Mucosa of descending colon (tissue), 3 donors: Measurements from ENCODE around the gene GPR82. TPM values are rescaled to one million over a fixed set of nuclear protein-coding genes. Genes with fewer than 3 reads are reported as not detected.

Experiments used
- ATAC-seq: fragments of 200-7000 bp; cut with Tn5 transposase; one replicate; pipeline ENCODE4 v1.9.1; 2020; ENCODE audit warnings: mild to moderate bottlenecking, moderate library complexity
- DNase-seq, 3 donors: peaks; one replicate each; pipeline ENCODE4 v3.0.0-alpha.2; 2020
- H3K36me3 ChIP-seq: fragments of 200-600 bp; one replicate; pipeline ENCODE4 v1.8.0; 2021; ENCODE audit warnings: low read depth, mild to moderate bottlenecking
- H3K4me1 ChIP-seq: fragments of 200-600 bp; one replicate; pipeline ENCODE4 v1.8.0; 2021; ENCODE audit warnings: low read depth, mild to moderate bottlenecking
- H3K4me3 ChIP-seq: fragments of 200-600 bp; one replicate; pipeline ENCODE4 v1.8.0; 2021; ENCODE audit warnings: mild to moderate bottlenecking
- H3K9me3 ChIP-seq: fragments of 200-600 bp; one replicate; pipeline ENCODE4 v1.8.0; 2021; ENCODE audit warnings: mild to moderate bottlenecking
- intact Hi-C, 2 donors: fragments of 100-400 bp; cut with DNase I in 1 of 2; cut with micrococcal nuclease in 1 of 2; formaldehyde crosslinking; loops; one replicate each; pipeline versions ENCODE4 v1.11.0 to v1.11.1; 2022; cut with DNase I, micrococcal nuclease
- total RNA-seq, 3 donors: library from RNA; stranded (reverse); fragmentation: NEBNext Ultra II Directional in 2 of 3; extraction: Animal tissue kit (Norgen Biotek cat#: 25700) in 2 of 3; gene quantifications; one replicate each; pipeline versions ENCODE4 v1.2.1 to v1.2.4, GENCODE V29; 2021 to 2023
- TF ChIP-seq, protein P1 (sequence below): fragments of 200-600 bp; IDR thresholded peaks from one replicate; pipeline ENCODE4 v1.8.0; 2022; ENCODE audit warnings: antibody characterized with exemption, mild to moderate bottlenecking
- donor health status: DM: no; HTN: no; CAD: no; lungs with moderate emphysema.
- donor health status: DM: no; HTN: no; CAD: no.
- donor health status: DM: no; HTN: yes; CAD: no.

Gene GPR82
- total RNA-seq, 3 donors from 2014 or later, result 0.57 to 1.3 (median 0.64) TPM

DNA sequence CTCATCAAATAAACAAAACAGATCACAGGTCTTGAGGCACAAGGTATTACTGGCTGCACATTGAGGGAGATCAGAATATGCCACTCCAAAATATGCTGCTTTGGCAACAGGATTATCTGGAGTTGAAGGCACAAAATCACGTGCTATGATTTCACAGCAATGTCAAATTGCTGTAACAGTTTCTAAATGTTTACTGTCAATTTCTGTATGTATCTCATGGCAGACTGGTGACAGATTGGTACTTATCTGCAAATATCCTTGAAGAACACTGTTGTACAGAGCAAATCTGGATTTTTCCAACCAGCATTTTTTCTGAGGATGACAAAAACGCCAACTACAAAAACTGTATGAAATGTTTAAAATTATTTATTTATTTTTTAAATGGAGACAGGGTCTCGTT, 26.7 kb downstream of the GPR82 start:
- DNase-seq (no peak), ATAC-seq (no peak)
- TF ChIP-seq, protein P1, sequence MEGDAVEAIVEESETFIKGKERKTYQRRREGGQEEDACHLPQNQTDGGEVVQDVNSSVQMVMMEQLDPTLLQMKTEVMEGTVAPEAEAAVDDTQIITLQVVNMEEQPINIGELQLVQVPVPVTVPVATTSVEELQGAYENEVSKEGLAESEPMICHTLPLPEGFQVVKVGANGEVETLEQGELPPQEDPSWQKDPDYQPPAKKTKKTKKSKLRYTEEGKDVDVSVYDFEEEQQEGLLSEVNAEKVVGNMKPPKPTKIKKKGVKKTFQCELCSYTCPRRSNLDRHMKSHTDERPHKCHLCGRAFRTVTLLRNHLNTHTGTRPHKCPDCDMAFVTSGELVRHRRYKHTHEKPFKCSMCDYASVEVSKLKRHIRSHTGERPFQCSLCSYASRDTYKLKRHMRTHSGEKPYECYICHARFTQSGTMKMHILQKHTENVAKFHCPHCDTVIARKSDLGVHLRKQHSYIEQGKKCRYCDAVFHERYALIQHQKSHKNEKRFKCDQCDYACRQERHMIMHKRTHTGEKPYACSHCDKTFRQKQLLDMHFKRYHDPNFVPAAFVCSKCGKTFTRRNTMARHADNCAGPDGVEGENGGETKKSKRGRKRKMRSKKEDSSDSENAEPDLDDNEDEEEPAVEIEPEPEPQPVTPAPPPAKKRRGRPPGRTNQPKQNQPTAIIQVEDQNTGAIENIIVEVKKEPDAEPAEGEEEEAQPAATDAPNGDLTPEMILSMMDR, result no peak
- H3K4me3 ChIP-seq, result no peak overlapping the region
- no peaks in the 10 kb centered on the region for H3K9me3 ChIP-seq
- H3K36me3 ChIP-seq, result no peaks in the 10 kb centered on the region
- H3K4me1 ChIP-seq, result no peaks in the 10 kb centered on the region
- intact Hi-C loops, result no loop called here

- Histone ChIP-seq H3K4me1 (no peaks in the 10 kb centered on the region), H3K36me3 (no peaks in the 10 kb centered on the region), H3K4me3 (no peak overlapping the region), H3K9me3 (no peaks in the 10 kb centered on the region)
- TF ChIP-seq, protein P1, result no peak
- ATAC-seq, result no peak
- no peak for DNase-seq
- intact Hi-C loops, result no loop called here
Measured at GRCh38 chrX:41758401-41758800, 34.4 kb downstream of the GPR82 start.

- H3K36me3 ChIP-seq, result no peaks in the 10 kb centered on the region
- ATAC-seq (no peak), DNase-seq (peak in 1 of 3 donors; percentile 22)
- TF ChIP-seq, protein P1, result no peak
- H3K4me1 ChIP-seq, result no peaks in the 10 kb centered on the region
- H3K4me3 ChIP-seq, result no peak overlapping the region
- H3K9me3 ChIP-seq, result no peaks in the 10 kb centered on the region
- intact Hi-C loops, result no loop called here
Measured at GRCh38 chrX:41759817-41760216, 35.8 kb downstream of the GPR82 start.

DNA sequence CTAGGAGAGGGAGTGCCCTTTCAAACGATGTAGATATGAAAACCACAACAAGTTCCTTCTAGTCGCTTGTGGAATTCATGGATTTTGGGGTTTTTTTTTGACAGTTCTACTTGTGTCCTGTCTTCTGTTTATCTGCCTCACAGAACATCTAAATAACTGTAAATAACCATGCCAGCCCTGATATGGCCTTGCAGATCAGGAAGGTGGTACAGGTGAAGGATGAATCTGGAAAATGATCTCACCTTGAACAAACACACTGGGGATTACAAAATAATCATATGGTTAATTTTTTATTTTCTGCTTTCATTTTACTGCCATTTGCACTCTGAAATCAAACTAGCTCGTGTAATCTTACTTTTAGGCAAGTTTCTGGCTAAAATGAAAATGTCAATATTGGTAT, 37.2 kb downstream of the GPR82 start:
- no peak for DNase-seq
- TF ChIP-seq, protein P1, result no peak
- intact Hi-C loops, result no loop called here
- no peak for ATAC-seq
- Histone ChIP-seq H3K36me3 (no peaks in the 10 kb centered on the region), H3K4me1 (no peaks in the 10 kb centered on the region), H3K4me3 (no peak overlapping the region), H3K9me3 (no peaks in the 10 kb centered on the region)

GRCh38 chrX:41761702-41762101, 37.7 kb downstream of the GPR82 start:
- Histone ChIP-seq H3K4me1 (no peaks in the 10 kb centered on the region), H3K9me3 (no peaks in the 10 kb centered on the region), H3K36me3 (no peaks in the 10 kb centered on the region), H3K4me3 (no peak overlapping the region)
- intact Hi-C loops, result no loop called here
- ATAC-seq (no peak), DNase-seq (no peak)
- TF ChIP-seq, protein P1, result no peak

DNA sequence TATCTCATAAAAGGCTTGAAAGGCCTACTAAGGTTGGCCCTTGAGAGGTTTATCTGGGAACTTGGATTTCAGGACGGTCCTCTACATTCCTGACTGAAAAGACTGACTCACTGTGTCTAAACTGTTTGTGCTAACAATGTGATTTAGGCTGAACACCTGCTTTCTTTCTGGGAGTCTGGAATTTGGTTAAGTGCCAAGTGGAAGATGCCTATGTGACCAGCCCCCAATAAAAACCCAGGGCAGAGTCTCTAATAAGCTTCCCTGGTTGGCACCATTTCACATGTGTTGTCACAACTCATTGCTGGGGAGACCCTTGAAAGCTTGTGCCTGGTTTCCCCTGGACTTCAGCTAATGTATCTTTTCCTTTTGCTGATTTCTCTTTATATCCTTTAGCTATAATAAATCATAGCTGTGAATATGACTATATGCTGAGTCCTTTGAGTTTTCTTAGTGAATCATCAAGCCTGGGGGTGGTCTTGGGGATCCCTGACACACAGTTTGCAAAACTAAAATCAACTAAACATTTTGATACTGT, 55.1 kb downstream of the GPR82 start:
- no peaks in the 10 kb centered on the region for H3K4me1 ChIP-seq
- intact Hi-C loops, result no loop called here
- ATAC-seq (peak; percentile 55), DNase-seq (no peak)
- H3K36me3 ChIP-seq, result no peaks in the 10 kb centered on the region
- no peaks in the 10 kb centered on the region for H3K9me3 ChIP-seq
- H3K4me3 ChIP-seq, result no peak overlapping the region
- TF ChIP-seq, protein P1, result no peak
